ENCODE measurements around the gene SRSF4. TPM values are rescaled to one million over a fixed set of nuclear protein-coding genes. Genes with fewer than 3 reads are reported as not detected.

SRSF4 gene
- total and polyA plus RNA-seq, 2 of the 8 experiments (the other 6 are each of a cell fraction or from before 2014, with no cell fraction given), result 34.9 to 86.5 TPM

DNA sequence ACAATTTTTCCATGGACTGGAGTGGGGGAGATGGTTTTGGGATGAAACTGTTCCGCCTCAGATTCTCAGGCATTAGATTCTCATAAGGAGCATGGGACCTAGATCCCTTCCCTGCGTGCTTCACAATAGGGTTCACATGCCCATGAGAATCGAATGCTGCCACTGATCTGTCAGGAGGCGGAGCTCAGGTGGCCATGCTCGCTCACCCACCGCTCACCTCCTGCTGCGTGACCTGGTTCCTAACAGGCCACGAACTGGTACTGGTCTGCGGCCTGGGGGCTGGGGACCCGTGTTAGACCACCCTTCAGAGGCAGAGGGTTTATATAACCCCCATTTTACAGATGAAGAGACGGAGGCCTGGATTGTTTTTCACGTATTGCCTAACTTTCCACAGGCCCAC, 16.3 kb upstream of the SRSF4 start (continued):
- TF ChIP-seq EP300 (IDR thresholded peaks at IDR 0.05; ENCODE audit: borderline replicate concordance in 1 of 2, low read depth in 2 of 2, low read length in 2 of 2) (no peak), RNF2 (IDR thresholded peaks at IDR 0.05; ENCODE audit: borderline replicate concordance, low read depth, low read length, missing control alignments, poor library complexity, severe bottlenecking) (no peak), TAF7 (optimal IDR thresholded peaks at IDR 0.05; ENCODE audit: borderline replicate concordance, low read depth, low read length) (no peak), RXRA (IDR thresholded peaks at IDR 0.05; ENCODE audit: insufficient read depth, low read depth, low read length) (no peak), KDM5A (IDR thresholded peaks at IDR 0.05; ENCODE audit: low read length) (no peak)
- TF ChIP-seq, protein P1, sequence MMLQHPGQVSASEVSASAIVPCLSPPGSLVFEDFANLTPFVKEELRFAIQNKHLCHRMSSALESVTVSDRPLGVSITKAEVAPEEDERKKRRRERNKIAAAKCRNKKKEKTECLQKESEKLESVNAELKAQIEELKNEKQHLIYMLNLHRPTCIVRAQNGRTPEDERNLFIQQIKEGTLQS (IDR thresholded peaks at IDR 0.05; ENCODE audit: insufficient read depth, low read depth, low read length), result no peak

Data from H1 (cell line).